ENCODE measurements around the gene H3-3A. TPM values are rescaled to one million over a fixed set of nuclear protein-coding genes. Genes with fewer than 3 reads are reported as not detected.

H3-3A gene
- total RNA-seq, 5 donors from 2014 or later (not counting 1 experiment from before 2014, with no cell fraction given), result 340 to 391 (median 366) TPM

Other genes starting within 250 kb of the H3-3A start
- 100 to 1,000 TPM; 332 to 473 (median 390) TPM for gene TMEM63A, start 180.3 kb upstream of the H3-3A start, total RNA-seq
- under 1 TPM; 0.23 to 0.63 (median 0.35) TPM for gene LEFTY1, start 173.6 kb upstream of the H3-3A start, total RNA-seq
- 100 to 1,000 TPM in 3 of 5 donors, 10 to 100 TPM in 2; 54.4 to 138 (median 126) TPM for gene PYCR2, start 138.5 kb upstream of the H3-3A start, total RNA-seq
- under 1 TPM in 1 of 5 donors, not detected in 4; 0.16 TPM for gene LEFTY2, start 121.5 kb upstream of the H3-3A start, total RNA-seq
- gene SDE2, start 63.4 kb upstream of the H3-3A start, total RNA-seq, result 10 to 100 TPM; 19.6 to 36.1 (median 21.8) TPM
- gene ACBD3, start 124.0 kb downstream of the H3-3A start, total RNA-seq, result 10 to 100 TPM; 21.7 to 26.2 (median 22.5) TPM
- gene MIXL1, start 160.9 kb downstream of the H3-3A start, total RNA-seq, result under 1 TPM in 1 of 5 donors, not detected in 4; 0.63 TPM
- gene LIN9, start 246.4 kb downstream of the H3-3A start, total RNA-seq, result 1 to 10 TPM; 1.6 to 7.3 (median 5.3) TPM

Measured in T-cell (primary cell).